Fibroblast of mammary gland (primary cell): ENCODE results near the gene HERC4.
"Not testable (repeated sequence)": the region's sequence is repeated elsewhere in the genome, so short reads cannot be mapped to it uniquely, and the experiment has no call there.

ENCODE experiments used
- DNase-seq: peaks from one replicate; pipeline ENCODE4 v3.0.0-alpha.2; 2010; ENCODE audit warnings: low read depth
- H3K4me3 ChIP-seq: 2 replicates; pipeline ENCODE4 v1.5.1; 2011; ENCODE audit warnings: low read depth, mild to moderate bottlenecking, low read length, moderate library complexity; ENCODE audit not compliant: control insufficient read depth
- CTCF ChIP-seq: conservative IDR thresholded peaks from 2 replicates; pipeline ENCODE4 v1.5.1; 2011; ENCODE audit warnings: low read depth, low read length, inconsistent platforms; ENCODE audit not compliant: control insufficient read depth, insufficient read depth

Gene HERC4

DNA sequence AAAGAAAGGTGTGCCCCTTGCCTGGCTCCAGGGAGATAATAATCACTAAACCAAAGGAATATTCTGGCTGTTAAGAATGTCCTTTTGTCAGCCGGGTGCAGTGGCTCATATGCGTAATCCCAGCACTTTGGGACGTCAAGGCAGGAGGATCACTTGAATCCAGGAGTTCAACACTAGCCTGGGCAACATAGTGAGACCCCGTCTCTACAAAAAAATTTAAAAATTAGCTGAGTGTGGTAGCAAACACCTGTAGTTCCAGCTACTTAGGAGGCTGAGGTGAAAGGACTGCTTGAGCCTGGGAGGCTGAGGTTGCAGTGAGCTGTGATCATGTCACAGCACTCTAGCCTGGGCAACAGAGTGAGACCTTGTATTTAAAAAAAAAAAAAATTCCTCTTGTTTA, 74.1 kb downstream of the HERC4 start:
- no peak overlapping the region for H3K4me3 ChIP-seq
- DNase-seq: no peak

DNA sequence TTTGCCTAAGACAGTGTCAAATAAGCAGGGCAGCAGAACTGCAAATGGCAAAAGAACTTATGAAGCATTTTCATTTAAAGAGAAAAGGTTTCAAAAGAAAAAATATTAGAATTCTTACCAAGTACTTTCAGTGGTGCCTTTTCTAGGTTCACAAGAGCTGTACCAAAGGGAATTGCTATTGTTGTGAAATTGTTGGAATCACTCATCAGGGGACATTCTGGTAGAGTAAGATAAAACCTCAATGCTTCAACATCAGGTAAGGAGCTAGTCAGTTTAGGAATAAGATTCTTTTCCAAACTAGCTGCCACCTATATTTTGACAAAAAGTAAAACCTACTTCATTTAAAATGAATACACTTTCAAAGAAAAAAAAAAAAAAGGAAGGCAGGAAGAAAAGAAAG, 85.0 kb downstream of the HERC4 start:
- no peak overlapping the region for H3K4me3 ChIP-seq
- no peak for TF ChIP-seq CTCF
- DNase-seq: no peak

More for the DNA sequence above, 74.1 kb downstream of the HERC4 start:
- TF ChIP-seq CTCF: no peak

DNA sequence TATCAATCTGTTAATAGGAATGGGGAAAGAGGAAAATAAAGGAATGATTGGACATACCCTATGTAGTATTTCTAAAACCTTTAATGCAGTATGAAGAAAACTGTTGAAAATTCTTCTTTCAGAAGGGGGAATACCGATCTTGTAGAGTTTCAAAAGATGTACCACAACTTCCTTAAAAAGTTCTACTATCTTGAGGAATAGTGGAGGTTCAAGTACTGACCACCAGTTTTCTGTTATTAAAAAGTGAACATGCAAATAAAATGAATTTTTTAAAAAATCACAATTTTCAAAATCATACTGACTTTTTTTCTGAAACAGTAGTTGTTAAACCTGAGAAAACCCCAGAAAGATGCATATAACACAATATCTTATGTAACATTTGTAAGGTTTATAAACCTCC, 86.5 kb downstream of the HERC4 start:
- DNase-seq: no peak
- no peak overlapping the region for H3K4me3 ChIP-seq
- no peak for TF ChIP-seq CTCF

DNA sequence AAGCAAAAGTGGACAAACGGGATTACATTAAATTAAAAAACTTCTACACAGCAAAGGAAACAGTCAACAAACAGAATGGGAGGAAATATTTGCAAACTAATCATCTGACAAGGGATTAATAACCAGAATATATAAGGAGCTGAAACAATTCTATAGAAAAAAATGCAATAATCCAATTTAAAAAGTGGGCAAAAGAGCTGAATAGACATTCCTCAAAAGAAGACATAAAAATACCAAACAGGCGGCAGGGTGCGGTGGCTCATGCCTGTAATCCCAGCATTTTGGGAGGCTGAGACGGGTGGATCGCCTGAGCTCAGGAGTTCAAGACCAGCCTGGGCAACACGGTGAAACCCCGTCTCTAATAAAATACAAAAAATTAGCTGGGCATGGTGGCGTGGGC, 92.5 kb downstream of the HERC4 start:
- DNase-seq: not testable (repeated sequence)

DNA sequence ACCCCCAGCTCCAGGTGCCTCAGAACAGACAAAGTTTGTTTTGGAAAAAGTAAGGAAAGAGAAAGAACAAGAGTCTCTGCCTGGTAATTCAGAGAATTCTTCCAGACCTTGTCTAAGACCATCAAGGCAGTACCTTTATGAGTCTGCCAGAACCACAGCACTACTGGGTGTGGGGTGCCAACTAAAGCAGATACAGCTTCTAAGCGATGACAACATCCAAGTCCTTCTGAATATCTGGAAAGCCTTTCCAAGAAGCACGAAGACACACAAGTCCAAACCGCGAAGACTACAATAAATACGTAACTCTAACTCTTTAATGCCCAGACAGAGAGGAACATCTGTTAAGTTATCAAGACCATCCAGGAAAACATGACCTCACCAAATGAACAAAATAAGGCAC, 96.3 kb downstream of the HERC4 start:
- TF ChIP-seq CTCF: no peak
- DNase-seq: peak; percentile 54
- no peak overlapping the region for H3K4me3 ChIP-seq

More for the DNA sequence above, 92.5 kb downstream of the HERC4 start:
- H3K4me3 ChIP-seq: not testable (repeated sequence)

DNA sequence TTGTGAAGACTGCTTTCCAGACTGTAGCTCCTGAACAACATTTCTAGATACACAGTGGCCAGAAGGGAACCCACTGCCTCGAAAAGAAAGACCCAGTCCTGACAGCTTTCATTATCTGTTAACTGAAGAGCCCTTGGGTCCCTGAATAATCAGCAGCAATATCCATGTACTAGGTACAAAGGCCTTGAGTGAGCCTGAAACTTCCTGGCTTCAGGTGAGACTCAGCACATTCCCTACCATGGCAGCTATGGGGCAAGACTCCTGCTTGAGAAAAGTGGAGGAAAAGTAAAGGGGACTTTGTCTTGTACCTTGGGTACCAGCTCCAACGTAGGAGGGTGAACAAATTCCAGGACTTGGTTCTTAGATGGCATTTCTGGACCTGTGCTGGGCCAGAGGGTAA, 97.8 kb downstream of the HERC4 start:
- no peak for TF ChIP-seq CTCF
- H3K4me3 ChIP-seq: no peak overlapping the region
- no peak for DNase-seq

- TF ChIP-seq CTCF: no peak
- peak; percentile 17 for DNase-seq
These were observed 98.5 kb downstream of the HERC4 start for GRCh38 chr10:67976292-67977245.

More at GRCh38 chr10:67976292-67977245, 98.5 kb downstream of the HERC4 start:
- H3K4me3 ChIP-seq: no peak overlapping the region
